ENCODE measurements around the gene UBA7.

DNA sequence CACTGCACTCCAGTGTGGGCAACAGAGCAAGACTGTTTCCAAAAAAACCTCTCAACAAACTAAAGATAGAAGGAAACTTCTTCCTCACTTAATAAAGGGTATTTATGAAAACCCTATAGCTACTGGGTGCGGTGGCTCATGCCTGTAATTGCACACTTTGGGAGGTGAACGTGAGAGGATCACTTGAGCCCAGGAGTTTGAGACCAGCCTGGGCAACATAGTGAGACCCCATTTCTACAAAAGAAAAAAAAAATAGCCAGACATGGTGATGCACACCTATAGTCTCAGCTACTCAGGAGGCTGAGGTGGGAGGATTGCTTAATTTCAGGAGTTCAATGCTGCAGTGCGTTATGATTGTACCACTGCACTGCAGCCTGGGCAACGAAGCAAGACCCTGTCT, 49.8 kb downstream of the UBA7 start:
- TF ChIP-seq NFIC (IDR thresholded peaks at IDR 0.05; ENCODE audit: borderline replicate concordance) (no peak), CTCF (IDR thresholded peaks at IDR 0.05) (no peak), FOXJ3 (CRISPR knock-in tag; IDR thresholded peaks at IDR 0.05) (no peak), POLR2AphosphoS5 (IDR thresholded peaks at IDR 0.05; ENCODE audit: low read depth, low read length) (no peak)
- TF ChIP-seq, protein P1, sequence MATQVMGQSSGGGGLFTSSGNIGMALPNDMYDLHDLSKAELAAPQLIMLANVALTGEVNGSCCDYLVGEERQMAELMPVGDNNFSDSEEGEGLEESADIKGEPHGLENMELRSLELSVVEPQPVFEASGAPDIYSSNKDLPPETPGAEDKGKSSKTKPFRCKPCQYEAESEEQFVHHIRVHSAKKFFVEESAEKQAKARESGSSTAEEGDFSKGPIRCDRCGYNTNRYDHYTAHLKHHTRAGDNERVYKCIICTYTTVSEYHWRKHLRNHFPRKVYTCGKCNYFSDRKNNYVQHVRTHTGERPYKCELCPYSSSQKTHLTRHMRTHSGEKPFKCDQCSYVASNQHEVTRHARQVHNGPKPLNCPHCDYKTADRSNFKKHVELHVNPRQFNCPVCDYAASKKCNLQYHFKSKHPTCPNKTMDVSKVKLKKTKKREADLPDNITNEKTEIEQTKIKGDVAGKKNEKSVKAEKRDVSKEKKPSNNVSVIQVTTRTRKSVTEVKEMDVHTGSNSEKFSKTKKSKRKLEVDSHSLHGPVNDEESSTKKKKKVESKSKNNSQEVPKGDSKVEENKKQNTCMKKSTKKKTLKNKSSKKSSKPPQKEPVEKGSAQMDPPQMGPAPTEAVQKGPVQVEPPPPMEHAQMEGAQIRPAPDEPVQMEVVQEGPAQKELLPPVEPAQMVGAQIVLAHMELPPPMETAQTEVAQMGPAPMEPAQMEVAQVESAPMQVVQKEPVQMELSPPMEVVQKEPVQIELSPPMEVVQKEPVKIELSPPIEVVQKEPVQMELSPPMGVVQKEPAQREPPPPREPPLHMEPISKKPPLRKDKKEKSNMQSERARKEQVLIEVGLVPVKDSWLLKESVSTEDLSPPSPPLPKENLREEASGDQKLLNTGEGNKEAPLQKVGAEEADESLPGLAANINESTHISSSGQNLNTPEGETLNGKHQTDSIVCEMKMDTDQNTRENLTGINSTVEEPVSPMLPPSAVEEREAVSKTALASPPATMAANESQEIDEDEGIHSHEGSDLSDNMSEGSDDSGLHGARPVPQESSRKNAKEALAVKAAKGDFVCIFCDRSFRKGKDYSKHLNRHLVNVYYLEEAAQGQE (IDR thresholded peaks at IDR 0.05; ENCODE audit: low read depth, low read length), result no peak

Data from SK-N-SH (cell line).